AG09319 (cell line): Measurements from ENCODE around the gene HSPA4L.

Source experiments
- DNase-seq: peaks from one replicate; pipeline ENCODE4 v3.0.0-alpha.2; 2010; ENCODE audit warnings: low read depth; ENCODE audit errors: extremely low read depth
- TF ChIP-seq, protein P1 (sequence below): IDR thresholded peaks from 2 replicates; pipeline ENCODE4 v1.5.1; 2011; ENCODE audit warnings: low read depth, mild to moderate bottlenecking, inconsistent platforms, low read length, moderate library complexity

Gene HSPA4L

DNA sequence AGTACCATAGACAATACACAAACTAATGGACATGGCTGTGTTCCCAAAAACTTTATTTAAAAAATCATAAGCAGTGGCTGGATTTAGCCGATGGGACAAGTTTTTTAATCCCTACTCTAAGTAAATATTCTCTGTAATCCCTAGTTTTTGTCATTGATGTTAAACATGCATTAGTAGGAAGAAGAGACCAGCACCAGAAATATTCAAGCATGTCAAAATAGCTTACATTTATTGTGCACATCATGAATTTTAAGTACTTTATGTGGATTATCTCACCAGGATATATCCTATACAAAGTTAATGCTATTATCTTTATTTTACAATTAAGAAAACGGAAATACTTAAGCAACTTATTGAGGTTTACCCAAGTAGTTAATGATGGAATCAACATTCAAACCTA is 46.0 kb downstream of the HSPA4L start:
- TF ChIP-seq, protein P1, sequence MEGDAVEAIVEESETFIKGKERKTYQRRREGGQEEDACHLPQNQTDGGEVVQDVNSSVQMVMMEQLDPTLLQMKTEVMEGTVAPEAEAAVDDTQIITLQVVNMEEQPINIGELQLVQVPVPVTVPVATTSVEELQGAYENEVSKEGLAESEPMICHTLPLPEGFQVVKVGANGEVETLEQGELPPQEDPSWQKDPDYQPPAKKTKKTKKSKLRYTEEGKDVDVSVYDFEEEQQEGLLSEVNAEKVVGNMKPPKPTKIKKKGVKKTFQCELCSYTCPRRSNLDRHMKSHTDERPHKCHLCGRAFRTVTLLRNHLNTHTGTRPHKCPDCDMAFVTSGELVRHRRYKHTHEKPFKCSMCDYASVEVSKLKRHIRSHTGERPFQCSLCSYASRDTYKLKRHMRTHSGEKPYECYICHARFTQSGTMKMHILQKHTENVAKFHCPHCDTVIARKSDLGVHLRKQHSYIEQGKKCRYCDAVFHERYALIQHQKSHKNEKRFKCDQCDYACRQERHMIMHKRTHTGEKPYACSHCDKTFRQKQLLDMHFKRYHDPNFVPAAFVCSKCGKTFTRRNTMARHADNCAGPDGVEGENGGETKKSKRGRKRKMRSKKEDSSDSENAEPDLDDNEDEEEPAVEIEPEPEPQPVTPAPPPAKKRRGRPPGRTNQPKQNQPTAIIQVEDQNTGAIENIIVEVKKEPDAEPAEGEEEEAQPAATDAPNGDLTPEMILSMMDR, result no peak
- no peak for DNase-seq

DNA sequence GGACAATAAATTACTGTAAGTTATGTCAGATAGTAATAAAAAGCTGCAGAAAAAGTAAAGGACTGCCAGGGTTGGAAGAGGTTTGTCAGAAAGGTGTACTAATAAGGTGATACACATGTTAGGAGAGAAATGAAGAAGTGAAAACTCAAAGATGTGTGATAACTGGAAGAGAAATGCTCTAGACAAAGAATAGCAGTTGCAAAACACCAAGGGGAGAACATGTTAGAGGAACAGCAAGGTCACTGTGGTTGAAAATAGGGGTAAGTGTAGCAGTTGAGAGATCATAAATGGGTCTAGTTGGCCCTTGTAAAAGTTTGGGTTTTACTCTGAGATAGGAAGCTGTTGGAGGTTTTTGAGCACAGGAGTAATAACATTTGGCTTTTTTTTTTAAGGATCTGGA is 46.9 kb downstream of the HSPA4L start:
- DNase-seq, result no peak
- TF ChIP-seq, protein P1, result no peak

DNA sequence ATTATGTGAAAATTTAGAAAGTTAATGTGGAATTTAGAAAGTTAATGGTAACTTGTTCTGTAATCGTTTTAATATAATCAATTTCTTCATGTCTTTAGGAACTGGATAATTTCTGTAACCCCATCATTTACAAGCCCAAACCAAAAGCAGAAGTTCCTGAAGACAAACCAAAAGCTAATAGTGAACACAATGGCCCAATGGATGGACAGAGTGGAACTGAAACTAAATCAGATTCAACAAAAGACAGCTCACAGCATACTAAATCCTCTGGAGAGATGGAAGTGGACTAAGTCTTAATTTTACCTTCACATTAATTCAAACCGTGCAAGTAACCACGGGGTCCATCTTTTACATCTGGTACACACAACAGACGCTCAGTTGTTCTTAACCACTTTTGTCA is 50.5 kb downstream of the HSPA4L start:
- TF ChIP-seq, protein P1, result no peak
- no peak for DNase-seq

DNA sequence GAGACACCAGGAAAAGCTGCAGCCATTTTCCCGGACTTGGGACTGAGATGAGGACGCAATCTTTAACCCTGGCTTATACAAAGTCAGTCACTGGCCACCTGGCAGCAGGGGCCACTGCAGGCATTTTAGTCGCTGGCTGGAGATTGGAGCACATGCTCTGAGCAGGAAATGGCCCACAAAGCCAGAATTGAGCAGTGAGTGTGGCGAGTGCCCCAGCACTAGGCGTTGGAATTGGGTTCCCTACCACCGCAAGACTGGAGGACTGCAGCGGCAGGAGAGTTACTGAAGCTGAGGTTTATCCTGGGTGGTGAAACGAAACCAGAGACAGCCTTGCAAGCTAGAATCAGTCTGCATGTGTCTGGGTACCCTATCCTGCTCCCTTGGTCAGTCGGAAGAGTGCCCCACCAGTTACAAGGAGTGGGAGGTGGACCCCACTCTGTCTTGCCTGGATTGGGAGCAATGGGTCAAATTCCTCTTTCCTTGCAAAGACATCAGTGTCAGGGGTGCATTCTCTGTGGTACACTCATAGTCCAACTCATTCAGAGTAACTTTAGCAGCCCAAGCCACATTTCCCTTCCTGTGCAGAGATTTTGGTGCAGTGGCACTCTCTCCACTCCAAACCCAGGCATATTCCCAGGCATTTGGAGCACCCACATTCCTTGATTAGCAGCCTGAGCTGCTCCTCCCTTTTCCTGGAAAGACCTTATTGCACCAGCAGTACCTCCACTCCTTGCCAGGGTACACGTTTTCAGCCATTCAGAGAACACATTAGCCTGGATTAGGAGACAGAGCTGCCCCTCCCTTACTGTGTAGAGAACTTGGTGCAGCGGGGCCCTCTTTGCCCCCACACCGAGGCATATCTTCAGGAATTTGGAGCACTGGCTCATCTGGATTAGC is 61.8 kb downstream of the HSPA4L start:
- TF ChIP-seq, protein P1, result no peak
- no peak for DNase-seq

DNA sequence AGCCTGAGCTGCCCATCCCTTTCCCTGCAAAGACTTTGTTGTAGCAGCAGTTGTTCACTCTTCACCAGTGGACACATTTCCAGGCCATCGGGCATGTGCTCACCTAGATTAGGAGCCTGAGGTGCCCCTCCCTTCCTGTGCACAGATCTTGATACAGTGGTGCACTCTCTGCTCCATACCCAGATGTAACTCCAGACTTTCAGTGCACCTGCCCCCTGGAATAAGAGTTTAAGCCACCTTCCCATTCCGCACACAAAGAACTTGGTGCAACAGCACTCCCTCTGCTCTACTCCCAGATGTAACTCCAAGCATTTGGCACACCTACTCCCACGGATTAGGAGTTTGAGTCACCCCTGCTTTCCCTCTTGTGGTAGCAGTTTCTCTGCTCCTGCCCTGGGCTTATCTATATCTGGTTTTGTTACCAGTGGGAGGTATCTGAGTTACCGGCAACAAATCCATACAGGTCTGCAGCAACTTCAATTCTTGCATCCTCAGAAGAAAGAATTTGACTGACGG is 62.5 kb downstream of the HSPA4L start:
- DNase-seq, result no peak
- TF ChIP-seq, protein P1, result no peak

DNA sequence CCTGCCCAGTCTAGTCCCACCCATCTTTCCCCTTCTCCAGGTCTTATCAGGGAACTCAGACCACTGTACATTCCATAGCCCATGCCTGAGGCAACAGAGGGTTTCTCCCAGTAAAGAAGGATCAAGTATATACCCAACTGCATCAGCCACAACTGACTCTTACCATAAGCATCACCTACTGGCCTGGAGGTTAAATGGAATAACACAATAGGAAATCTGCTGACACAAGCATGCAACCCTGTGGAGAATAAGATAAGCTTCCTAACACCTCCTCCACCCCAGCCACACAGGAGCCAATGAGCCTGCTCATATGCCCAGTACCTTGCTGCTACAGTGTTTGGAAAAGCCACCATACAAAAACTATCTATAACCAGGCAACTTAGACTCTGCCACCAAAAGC is 63.9 kb downstream of the HSPA4L start:
- DNase-seq, result no peak
- TF ChIP-seq, protein P1, result no peak

DNA sequence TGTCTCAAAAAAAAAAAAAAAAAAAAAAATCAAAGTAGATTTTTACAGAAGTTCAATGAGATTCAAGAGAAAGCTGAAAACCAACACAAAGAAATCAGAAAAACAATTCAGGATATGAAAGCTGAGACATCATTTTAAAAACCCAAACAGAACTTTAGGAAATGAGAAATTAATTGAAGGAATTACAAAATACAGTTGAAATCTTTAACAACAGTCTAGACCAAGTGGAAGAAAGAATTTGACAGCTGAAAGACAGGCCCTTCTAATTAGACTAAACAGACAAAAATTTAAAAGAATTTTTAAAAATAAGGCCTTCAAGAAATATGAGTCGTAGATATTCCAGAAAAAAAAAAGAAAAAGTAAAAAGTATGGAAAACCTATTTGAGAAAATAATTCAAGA is 64.6 kb downstream of the HSPA4L start:
- TF ChIP-seq, protein P1, result no peak
- no peak for DNase-seq
